NCI-H146 (cell line): ENCODE data around the gene TRIM23.
"Not testable (repeated sequence)": the region's sequence is repeated elsewhere in the genome, so short reads cannot be mapped to it uniquely, and the experiment has no call there.

ENCODE experiments used
- DNase-seq: peaks from one replicate; lab custom pipeline; 2025; lab: John Stamatoyannopoulos, UW

Gene TRIM23

DNA sequence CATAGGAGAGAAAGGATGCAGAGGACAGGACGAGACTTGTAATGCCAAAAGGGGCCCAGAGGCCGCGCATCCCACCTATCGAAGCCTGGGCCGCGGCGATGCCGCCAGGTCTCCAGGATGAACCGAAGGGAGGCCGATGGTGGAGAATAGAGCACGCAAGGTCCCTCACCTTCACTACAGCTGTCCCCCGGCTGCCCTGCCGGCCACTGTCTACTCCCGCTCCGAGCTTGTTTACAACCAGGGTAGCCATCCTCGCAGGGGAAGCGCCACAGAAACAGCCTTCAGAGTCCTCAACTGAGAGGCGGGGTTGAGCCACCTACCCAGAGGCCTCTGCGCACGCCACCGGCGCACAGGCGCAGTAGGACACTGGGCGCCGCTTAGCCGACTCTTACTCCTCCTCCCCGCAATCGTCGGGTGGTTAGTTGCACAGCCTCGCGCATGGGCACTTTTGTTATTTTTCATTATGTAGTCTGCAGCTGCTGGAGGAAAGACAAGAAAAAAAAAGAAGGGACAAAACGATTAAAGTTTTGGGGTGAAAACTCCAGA, at the start of gene TRIM23:
TRIM23 (minus strand) TSS at position 309 of the 546 bp plus-strand sequence; CDS start at position 250, 59 bp downstream.
- DNase-seq, result peak; percentile 91

GRCh38 chr5:65672796-65673195, 48.7 kb upstream of the TRIM23 start:
- DNase-seq, result no peak

DNA sequence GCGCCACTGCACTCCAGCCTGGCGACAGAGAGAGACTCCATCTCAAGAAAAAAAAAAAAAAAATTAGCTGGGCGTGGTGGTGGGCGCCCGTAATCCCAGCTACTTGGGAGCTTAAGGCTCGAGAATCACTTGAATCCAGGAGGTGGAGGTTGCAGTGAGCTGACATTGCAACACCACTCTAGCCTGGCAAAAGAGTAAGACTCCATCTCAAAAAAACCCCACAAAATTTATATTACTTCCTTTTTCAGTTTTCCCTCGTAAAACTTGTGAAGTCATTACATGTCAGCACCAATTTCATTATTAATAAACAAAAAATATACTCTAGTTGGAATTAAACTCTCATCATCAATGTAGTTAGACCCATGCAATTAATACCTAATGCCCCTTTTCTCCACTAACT, 44.6 kb upstream of the TRIM23 start:
- DNase-seq, result no peak

DNA sequence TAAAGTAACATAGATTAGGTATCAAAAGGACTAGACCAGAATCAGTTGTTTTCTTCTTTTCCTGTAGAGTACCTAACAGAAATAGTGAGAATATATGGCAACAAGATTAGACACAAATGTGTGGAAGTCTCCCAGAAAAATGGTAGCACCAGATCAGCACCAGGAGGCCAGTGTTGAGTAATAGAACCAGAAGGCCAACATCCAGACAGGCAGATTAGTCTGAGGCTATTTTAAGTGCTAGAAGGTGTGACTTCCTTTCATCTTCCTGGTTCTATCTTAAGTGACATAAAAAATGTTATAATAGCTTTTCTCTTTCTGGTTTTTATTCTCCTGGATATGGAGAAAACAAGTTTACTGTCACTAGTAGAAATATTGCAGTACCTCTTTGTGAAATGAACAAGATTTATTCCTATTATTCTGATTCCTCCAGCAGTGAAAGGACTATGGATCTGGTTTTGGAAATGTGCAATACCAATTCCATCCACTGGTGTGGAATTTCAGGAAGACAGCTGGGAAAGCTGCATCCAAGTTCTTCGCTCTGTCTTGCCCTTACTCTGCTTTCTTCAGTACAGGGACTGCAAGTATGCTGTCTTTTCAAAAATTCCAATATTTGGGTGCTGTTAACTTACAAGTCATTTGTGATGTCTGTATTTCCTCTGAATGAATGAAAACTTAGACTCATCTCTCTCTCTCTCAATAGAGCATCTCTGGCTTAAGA, 39.8 kb upstream of the TRIM23 start:
- DNase-seq, result no peak

- DNase-seq, result no peak
Observed at GRCh38 chr5:65654713-65655112, 30.6 kb upstream of the TRIM23 start.

DNA sequence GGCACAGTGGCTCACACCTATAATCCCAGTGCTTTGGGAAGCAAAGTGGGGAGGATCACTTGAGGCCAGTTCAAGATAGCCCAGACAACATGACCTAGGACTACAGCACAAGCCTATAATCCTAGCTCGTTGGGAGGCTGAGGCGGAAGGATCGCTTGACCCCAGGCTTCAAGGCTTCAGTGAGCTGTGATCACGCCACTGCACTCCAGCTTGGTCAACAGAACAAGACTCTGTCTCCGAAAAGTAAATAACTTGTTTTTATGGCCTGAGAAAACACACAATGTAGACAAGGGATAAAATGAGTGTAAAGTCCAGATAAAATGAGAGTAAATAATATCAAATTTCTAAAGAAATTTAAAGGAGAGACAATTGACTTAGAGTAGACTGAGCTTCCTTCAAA, 27.0 kb upstream of the TRIM23 start:
- no peak for DNase-seq

DNA sequence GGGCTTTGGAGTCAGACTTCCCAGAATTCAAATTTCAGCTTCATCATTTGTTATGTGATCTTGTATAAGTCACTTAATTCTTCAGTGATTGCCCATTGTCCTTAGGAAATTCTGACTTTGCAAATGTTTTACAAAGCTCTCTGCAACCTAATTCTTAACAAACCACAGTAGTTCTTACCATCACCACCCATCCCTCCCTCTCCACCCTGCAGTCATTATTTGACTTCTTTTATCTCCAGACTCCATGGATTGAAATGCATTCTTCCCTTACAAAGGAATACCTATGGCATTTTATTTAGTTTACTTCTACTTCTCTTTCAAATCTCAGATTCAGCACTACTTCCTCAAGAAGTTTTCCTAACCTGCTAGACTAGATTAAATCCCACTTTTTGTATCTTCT, 23.8 kb upstream of the TRIM23 start:
- DNase-seq, result no peak

- no peak for DNase-seq
Observed at GRCh38 chr5:65646938-65647337, 22.8 kb upstream of the TRIM23 start.

GRCh38 chr5:65640240-65640639, 16.1 kb upstream of the TRIM23 start:
- no peak for DNase-seq

DNA sequence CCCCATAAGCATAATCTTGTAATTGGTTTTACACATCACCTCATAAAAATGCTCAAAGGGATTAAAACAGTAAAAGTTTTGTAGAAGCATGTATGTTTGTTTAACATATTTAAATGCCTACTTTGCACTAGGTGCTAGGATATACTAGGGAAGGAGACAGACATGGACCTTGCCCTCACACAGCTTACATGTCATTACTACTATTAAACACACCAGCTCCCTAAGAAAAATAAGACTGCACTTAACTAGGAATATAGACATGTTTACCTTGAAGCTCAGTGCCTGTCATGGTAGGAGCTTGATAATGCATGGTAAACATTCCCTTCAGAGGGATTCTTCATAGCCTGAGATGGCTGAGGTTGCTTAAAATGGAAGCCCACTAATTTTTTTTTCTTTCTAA, 6.8 kb upstream of the TRIM23 start:
- no peak for DNase-seq

DNA sequence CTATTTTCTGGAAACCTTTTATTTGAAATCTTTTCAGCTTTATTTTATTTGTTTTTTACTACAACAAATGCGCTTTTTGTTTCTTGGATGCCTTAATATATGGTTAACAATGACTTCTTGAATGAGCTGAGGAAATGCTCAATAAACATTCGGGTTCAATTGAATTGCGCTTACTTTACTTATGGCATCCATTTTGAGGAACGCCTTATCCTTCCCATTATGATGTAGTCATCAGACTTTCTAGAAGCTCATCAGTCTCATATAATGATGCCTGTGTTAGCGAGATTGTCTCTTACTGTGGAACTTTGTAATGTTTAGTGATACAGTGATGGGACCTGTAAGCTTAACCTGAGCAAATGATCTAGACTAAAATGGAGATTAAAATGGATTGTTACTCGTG, 1.6 kb upstream of the TRIM23 start:
- DNase-seq, result no peak

- peak; percentile 91 for DNase-seq
Observed at GRCh38 chr5:65624571-65625555, 730 bp upstream of the TRIM23 start, which contains the start of the genes SHLD3 and TRAPPC13. Gene SHLD3 (plus strand): TSS chr5:65625027. CDS start chr5:65629588, 4,561 bp downstream. Gene TRAPPC13 (plus strand): TSS chr5:65625027. CDS start chr5:65625061, 34 bp downstream.

DNA sequence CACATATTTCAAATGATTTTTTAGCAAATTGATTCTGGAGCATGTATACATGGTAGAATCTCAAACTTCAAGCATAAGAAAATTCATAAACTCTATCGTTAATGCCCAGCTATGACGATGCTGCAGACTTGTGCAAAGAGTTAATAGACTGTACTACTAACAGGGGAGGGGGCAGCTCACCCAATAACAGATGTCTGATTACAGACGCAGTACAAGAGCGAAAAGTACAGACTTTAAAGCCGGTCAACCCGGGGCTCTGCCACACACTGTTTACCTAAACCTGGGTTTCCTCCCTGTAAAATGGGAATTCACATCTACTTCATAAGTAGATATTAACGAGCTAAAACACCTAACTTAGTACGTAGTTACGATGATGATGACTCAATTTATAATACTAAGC, 651 bp downstream of the TRIM23 start:
- DNase-seq, result no peak

- not testable (repeated sequence) for DNase-seq
Observed at GRCh38 chr5:65621961-65622360, 2.2 kb downstream of the TRIM23 start.

DNA sequence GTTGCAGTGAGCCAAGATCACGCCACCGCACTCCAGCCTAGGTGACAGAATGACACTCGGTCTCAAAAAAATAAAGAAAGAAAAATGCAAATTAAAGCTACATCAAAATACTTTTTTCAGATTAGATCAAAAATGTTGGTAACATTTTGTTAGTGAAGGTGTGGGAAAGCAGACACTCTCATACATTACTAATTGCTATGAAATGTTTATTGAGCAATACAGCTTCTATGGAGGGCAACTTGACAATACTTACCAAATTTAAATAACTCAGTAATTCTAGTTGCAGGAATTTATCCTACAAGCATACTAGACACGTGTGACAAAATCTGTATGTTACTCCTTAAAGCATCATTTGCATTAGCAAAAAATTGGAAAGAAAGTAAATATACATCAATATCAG, 4.1 kb downstream of the TRIM23 start:
- no peak for DNase-seq

DNA sequence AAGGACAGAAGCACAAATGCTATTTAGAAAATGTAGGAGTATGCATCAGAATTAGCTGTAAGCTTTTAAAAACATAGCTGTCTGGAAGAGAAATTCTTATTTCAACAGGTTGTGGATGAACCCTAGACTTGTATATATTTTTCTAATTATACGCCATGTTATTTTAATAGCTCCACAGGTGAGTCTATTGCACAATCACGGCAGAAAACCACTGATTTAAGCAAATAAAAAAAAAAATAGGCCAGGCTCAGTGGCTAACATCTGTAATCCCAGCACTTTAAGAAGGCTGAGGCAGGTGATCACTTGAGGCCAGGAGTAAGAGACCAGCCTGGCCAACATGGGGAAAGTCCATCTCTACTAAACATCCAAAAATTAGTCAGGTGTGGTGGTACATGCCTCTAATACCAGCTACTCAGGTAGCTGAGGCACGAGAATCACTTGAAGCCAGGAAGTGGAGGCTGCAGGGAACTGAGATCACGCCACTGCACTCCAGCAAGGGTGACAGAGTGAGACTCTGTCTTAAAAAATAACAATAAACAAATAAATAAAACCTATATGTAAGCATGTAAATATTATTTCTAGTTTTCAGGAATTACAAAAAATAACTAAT, 11.7 kb downstream of the TRIM23 start:
- no peak for DNase-seq

DNA sequence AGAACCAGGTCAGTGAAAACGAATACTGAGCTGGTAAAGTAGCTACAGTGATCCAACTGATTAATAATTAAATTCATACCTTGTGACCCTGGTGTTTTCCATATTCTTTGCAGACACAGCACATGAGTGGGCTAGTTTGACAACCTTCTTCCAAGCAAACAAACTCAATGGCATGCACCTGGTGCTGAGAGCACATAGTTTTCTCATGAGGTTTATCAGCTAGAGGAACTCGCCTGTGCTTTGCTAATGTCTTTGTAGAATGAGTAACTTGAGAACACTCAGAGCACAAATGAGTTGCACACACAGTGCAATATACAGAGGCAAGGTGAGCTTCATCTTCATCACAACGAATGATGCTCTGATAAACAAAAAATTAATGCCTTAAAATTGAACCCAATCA, 12.6 kb downstream of the TRIM23 start:
- DNase-seq, result peak; percentile 77

DNA sequence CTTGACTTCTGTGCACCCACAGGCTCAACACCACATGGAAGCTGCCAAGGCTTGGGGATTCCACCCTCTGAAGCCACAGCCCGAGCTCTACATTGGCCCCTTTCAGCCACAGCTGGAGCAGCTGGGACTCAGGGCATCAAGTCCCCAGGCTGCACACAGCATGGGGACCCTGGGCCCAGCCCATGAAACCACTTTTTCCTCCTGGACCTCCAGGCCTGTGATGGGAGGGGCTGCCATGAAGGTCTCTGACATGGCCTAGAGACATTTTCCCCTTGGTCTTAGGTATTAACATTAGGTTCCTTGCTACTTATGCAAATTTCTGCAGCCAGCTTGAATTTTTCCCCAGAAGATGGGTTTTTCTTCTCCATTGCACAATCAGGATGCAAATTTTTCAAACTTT, 22.4 kb downstream of the TRIM23 start:
- DNase-seq, result not testable (repeated sequence)

- DNase-seq, result no peak
Observed at GRCh38 chr5:65588694-65589093, 35.4 kb downstream of the TRIM23 start.

GRCh38 chr5:65577141-65577540, 47.0 kb downstream of the TRIM23 start:
- no peak for DNase-seq

- DNase-seq, result no peak
Observed at GRCh38 chr5:65570598-65571226, 53.4 kb downstream of the TRIM23 start.

GRCh38 chr5:65566505-65566904, 57.6 kb downstream of the TRIM23 start:
- DNase-seq, result no peak
